ENCODE data around the gene SESTD1.

SESTD1 gene

GRCh38 chr2:179307616-179308371 is 43.2 kb upstream of the SESTD1 start:
- Histone ChIP-seq H2AFZ (ENCODE audit: low read length) (no peak overlapping the region), H3K9me3 (ENCODE audit: insufficient read depth, low read depth, low read length) (no peaks in the 10 kb centered on the region), H3K4me1 (ENCODE audit: insufficient read depth, low read length, poor library complexity, severe bottlenecking) (no peaks in the 10 kb centered on the region), H3F3A (ENCODE audit: low read depth) (no peaks in the 10 kb centered on the region), H4K20me1 (ENCODE audit: insufficient read depth, low read length, poor library complexity, severe bottlenecking) (no peaks in the 10 kb centered on the region), H3K9me2 (replicated peaks; ENCODE audit: low read depth, low read length) (no peaks in the 10 kb centered on the region), H3K4me2 (ENCODE audit: low read depth, low read length, poor library complexity, severe bottlenecking) (no peak overlapping the region), H3K79me2 (ENCODE audit: insufficient read depth, low read length) (no peaks in the 10 kb centered on the region), H3K27me3 (ENCODE audit: insufficient read depth, low read length, poor library complexity, severe bottlenecking) (no peaks in the 10 kb centered on the region), H3K9ac (ENCODE audit: low read depth, low read length, poor library complexity, severe bottlenecking) (no peak overlapping the region), H3K36me3 (ENCODE audit: insufficient read depth, low read length) (no peaks in the 10 kb centered on the region), H3K4me3 (ENCODE audit: low read length, poor library complexity, severe bottlenecking) (no peak overlapping the region)
- TF ChIP-seq, protein P1, sequence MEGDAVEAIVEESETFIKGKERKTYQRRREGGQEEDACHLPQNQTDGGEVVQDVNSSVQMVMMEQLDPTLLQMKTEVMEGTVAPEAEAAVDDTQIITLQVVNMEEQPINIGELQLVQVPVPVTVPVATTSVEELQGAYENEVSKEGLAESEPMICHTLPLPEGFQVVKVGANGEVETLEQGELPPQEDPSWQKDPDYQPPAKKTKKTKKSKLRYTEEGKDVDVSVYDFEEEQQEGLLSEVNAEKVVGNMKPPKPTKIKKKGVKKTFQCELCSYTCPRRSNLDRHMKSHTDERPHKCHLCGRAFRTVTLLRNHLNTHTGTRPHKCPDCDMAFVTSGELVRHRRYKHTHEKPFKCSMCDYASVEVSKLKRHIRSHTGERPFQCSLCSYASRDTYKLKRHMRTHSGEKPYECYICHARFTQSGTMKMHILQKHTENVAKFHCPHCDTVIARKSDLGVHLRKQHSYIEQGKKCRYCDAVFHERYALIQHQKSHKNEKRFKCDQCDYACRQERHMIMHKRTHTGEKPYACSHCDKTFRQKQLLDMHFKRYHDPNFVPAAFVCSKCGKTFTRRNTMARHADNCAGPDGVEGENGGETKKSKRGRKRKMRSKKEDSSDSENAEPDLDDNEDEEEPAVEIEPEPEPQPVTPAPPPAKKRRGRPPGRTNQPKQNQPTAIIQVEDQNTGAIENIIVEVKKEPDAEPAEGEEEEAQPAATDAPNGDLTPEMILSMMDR (conservative IDR thresholded peaks at IDR 0.05; ENCODE audit: low read length): no peak

DNA sequence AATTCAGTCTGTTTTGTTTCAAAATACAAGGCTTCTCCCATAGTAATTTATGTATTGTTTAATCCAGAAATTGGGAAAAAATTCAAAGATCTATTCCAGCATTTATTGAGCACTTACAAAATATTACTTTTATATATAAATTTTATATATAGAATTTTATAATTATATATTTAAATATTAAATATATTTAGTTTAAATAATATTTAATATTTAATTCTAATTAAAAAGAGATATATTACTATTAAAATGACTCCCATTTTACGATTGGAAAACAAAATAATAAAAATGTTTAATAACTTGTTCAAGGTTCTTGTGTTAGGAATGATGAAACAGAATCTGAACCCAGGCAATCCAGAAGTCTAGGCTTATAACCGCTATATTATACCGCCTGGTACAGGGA is 40.5 kb upstream of the SESTD1 start:
- Histone ChIP-seq H3K9ac (ENCODE audit: low read depth, low read length, poor library complexity, severe bottlenecking) (no peak overlapping the region), H3K27me3 (ENCODE audit: insufficient read depth, low read length, poor library complexity, severe bottlenecking) (no peaks in the 10 kb centered on the region), H3K9me2 (replicated peaks; ENCODE audit: low read depth, low read length) (no peaks in the 10 kb centered on the region), H3K36me3 (ENCODE audit: insufficient read depth, low read length) (no peaks in the 10 kb centered on the region), H3K79me2 (ENCODE audit: insufficient read depth, low read length) (no peaks in the 10 kb centered on the region), H3F3A (ENCODE audit: low read depth) (no peaks in the 10 kb centered on the region), H4K20me1 (ENCODE audit: insufficient read depth, low read length, poor library complexity, severe bottlenecking) (no peaks in the 10 kb centered on the region), H2AFZ (ENCODE audit: low read length) (no peak overlapping the region), H3K4me3 (ENCODE audit: low read length, poor library complexity, severe bottlenecking) (no peak overlapping the region), H3K4me2 (ENCODE audit: low read depth, low read length, poor library complexity, severe bottlenecking) (no peak overlapping the region), H3K4me1 (ENCODE audit: insufficient read depth, low read length, poor library complexity, severe bottlenecking) (no peaks in the 10 kb centered on the region), H3K9me3 (ENCODE audit: insufficient read depth, low read depth, low read length) (peaks cover 4% of the 10 kb centered on the region; the same call in 1 of the 2 replicates)
- TF ChIP-seq EZH2phosphoT487 (IDR thresholded peaks at IDR 0.05; ENCODE audit: borderline replicate concordance): no peak
- TF ChIP-seq, protein P1 (conservative IDR thresholded peaks at IDR 0.05; ENCODE audit: low read length): no peak

- H2AFZ ChIP-seq (ENCODE audit: low read length): no peak overlapping the region; the same call in 1 of the 2 replicates
- H3K4me2 ChIP-seq (ENCODE audit: low read depth, low read length, poor library complexity, severe bottlenecking): no peak overlapping the region
- H3K4me1 ChIP-seq (ENCODE audit: insufficient read depth, low read length, poor library complexity, severe bottlenecking): no peaks in the 10 kb centered on the region
- no peaks in the 10 kb centered on the region for H3K36me3 ChIP-seq (ENCODE audit: insufficient read depth, low read length)
- H3K27me3 ChIP-seq (ENCODE audit: insufficient read depth, low read length, poor library complexity, severe bottlenecking): no peaks in the 10 kb centered on the region
- H3K4me3 ChIP-seq (ENCODE audit: low read length, poor library complexity, severe bottlenecking): no peak overlapping the region
- H3K79me2 ChIP-seq (ENCODE audit: insufficient read depth, low read length): no peaks in the 10 kb centered on the region
- peaks cover 4% of the 10 kb centered on the region; the same call in 1 of the 2 replicates for H3K9me3 ChIP-seq (ENCODE audit: insufficient read depth, low read depth, low read length)
- no peaks in the 10 kb centered on the region for H3F3A ChIP-seq (ENCODE audit: low read depth)
- TF ChIP-seq, protein P1 (conservative IDR thresholded peaks at IDR 0.05; ENCODE audit: low read length): no peak
- TF ChIP-seq EZH2phosphoT487 (IDR thresholded peaks at IDR 0.05; ENCODE audit: borderline replicate concordance): no peak
- no peaks in the 10 kb centered on the region for H4K20me1 ChIP-seq (ENCODE audit: insufficient read depth, low read length, poor library complexity, severe bottlenecking)
- H3K9me2 ChIP-seq (replicated peaks; ENCODE audit: low read depth, low read length): no peaks in the 10 kb centered on the region
- no peak overlapping the region for H3K9ac ChIP-seq (ENCODE audit: low read depth, low read length, poor library complexity, severe bottlenecking)
Measured at GRCh38 chr2:179304424-179304823, 39.8 kb upstream of the SESTD1 start.

Measured in Loucy (cell line).